ENCODE results near the gene UXS1. TPM values are rescaled to one million over a fixed set of nuclear protein-coding genes. Genes with fewer than 3 reads are reported as not detected.

The UXS1 gene
- total and polyA plus RNA-seq, 2 donors (not counting 3 experiments of a cell fraction or from before 2014, with no cell fraction given): 34.2 to 43.2 TPM

DNA sequence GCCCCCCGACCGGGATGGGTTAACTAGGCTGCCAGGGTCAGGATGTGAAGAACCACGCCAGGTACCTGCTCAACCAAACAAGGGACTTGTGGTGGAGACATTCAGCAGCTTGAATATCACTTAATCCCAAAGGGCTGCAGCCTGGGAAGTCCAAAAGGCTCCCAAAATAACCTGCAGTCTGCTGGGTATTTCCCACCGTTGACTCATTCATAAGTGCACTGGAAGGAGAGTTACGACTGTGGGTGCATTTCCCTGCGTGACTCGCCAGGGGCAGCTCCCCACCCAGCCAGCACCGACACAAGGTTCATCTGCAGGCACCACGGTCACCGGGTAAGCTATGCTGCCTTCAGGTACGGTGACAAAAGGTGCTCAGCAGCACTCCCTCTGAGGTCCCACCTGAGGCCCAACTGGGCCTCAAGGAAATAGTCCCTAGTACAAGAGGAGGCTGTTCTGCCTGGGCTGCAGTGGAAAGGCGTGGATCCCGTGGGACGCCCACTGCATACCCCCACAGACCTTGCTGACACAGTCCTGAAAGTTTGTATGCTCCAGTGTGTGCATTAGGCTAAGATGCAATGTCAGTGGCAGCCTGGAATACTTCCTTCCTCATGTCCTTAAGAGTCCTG, 86.5 kb downstream of the UXS1 start:
- BruUV-seq (replicated peaks): no TSS peak
- peaks cover 0 to 6% of the 10 kb centered on the region in 2 experiments for H3K36me3 ChIP-seq (ENCODE audit: control insufficient read depth in 2 of 2, extremely low read depth in 1 of 2, insufficient read depth in 2 of 2, low read length in 2 of 2)
- TF ChIP-seq POLR2A (IDR thresholded peaks at IDR 0.05; ENCODE audit: low read depth, low read length): no peak
- no peak for TF ChIP-seq GATA2 (IDR thresholded peaks at IDR 0.05; ENCODE audit: insufficient read depth, insufficient read length, low read depth, low read length)
- TF ChIP-seq MYC (IDR thresholded peaks at IDR 0.05; ENCODE audit: low read depth, low read length): no peak
- no peak for TF ChIP-seq EZH2 (IDR thresholded peaks at IDR 0.05; ENCODE audit: borderline replicate concordance, low read depth, low read length, severe bottlenecking)
- TF ChIP-seq, protein P1, sequence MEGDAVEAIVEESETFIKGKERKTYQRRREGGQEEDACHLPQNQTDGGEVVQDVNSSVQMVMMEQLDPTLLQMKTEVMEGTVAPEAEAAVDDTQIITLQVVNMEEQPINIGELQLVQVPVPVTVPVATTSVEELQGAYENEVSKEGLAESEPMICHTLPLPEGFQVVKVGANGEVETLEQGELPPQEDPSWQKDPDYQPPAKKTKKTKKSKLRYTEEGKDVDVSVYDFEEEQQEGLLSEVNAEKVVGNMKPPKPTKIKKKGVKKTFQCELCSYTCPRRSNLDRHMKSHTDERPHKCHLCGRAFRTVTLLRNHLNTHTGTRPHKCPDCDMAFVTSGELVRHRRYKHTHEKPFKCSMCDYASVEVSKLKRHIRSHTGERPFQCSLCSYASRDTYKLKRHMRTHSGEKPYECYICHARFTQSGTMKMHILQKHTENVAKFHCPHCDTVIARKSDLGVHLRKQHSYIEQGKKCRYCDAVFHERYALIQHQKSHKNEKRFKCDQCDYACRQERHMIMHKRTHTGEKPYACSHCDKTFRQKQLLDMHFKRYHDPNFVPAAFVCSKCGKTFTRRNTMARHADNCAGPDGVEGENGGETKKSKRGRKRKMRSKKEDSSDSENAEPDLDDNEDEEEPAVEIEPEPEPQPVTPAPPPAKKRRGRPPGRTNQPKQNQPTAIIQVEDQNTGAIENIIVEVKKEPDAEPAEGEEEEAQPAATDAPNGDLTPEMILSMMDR (IDR thresholded peaks at IDR 0.05; ENCODE audit: extremely low read depth in 1 of 2, insufficient read depth in 1 of 2, low read depth in 1 of 2, low read length in 2 of 2): no peak
- no peak for TF ChIP-seq POLR2AphosphoS5 (IDR thresholded peaks at IDR 0.05; ENCODE audit: insufficient read depth, low read depth, low read length)
- TF ChIP-seq FOS (IDR thresholded peaks at IDR 0.05; ENCODE audit: borderline replicate concordance, insufficient read depth, low read length): no peak
- no peak for TF ChIP-seq JUN (IDR thresholded peaks at IDR 0.05; ENCODE audit: borderline replicate concordance, insufficient read depth, insufficient read length, low read depth)
- no peak for TF ChIP-seq MAX (IDR thresholded peaks at IDR 0.05; ENCODE audit: insufficient read depth, insufficient read length)
- ChIA-PET POLR2A (no interaction called here), CTCF (interaction anchor here (0.6 to 1.0 kb wide), 2 partner anchors 86 to 475 kb away, joined by 3 to 5 read pairs; no protein-coding TSS in a partner anchor)
- FAIRE-seq (no peak), DNase-seq (ENCODE audit: low read depth, low spot score) (no peak)
- H3K4me2 ChIP-seq (ENCODE audit: insufficient read depth, low read length): no peak overlapping the region
- intact Hi-C loops (cut with micrococcal nuclease) (no loop called here), dilution Hi-C loops (cut with MboI; ENCODE audit: extremely low pct_ligation_motif_present, low sequenced_read_pairs) (no loop called here)
- H3K79me2 ChIP-seq (ENCODE audit: control insufficient read depth, insufficient read depth, low read length): no peaks in the 10 kb centered on the region
- H3K4me3 ChIP-seq (replicated peaks in 1 of 3; ENCODE audit: insufficient read depth in 1 of 3, low read depth in 1 of 3, low read length in 3 of 3): no peak overlapping the region
- H3K9ac ChIP-seq (replicated peaks; ENCODE audit: extremely low read depth, insufficient read depth, low read length): no peak overlapping the region
- H3K9me1 ChIP-seq (replicated peaks; ENCODE audit: control insufficient read depth, extremely low read depth, insufficient read depth, low read length): no peaks in the 10 kb centered on the region
- H3K9me3 ChIP-seq (replicated peaks; ENCODE audit: control insufficient read depth, insufficient read depth, low read length): no peaks in the 10 kb centered on the region
- H3K27me3 ChIP-seq (ENCODE audit: control insufficient read depth in 2 of 2, insufficient read depth in 2 of 2, low read length in 2 of 2): no peaks in the 10 kb centered on the region
- H2AFZ ChIP-seq (ENCODE audit: low read depth, low read length): no peak overlapping the region
- H4K20me1 ChIP-seq (replicated peaks; ENCODE audit: control insufficient read depth, extremely low read depth, insufficient read depth, low read length): no peaks in the 10 kb centered on the region
- no peak overlapping the region for H3K27ac ChIP-seq (ENCODE audit: insufficient read depth, low read depth, low read length)
- H3K4me1 ChIP-seq (ENCODE audit: control insufficient read depth, extremely low read depth, insufficient read depth, low read length): no peaks in the 10 kb centered on the region
